Spleen (tissue), 7 donors: ENCODE results near the gene SEC14L1.

Experiments used
- POLR2A ChIP-seq, 3 donors: fragments of 450-650 bp; IDR thresholded peaks; one replicate each; pipeline ENCODE4 v1.5.1; 2017; ENCODE audit warnings: antibody characterized with exemption in 3 of 3, mild to moderate bottlenecking in 1 of 3
- POLR2AphosphoS5 ChIP-seq, 3 donors: sonication (generic); formaldehyde crosslinking; IDR thresholded peaks; one replicate each; pipeline ENCODE4 v1.5.1; 2017; ENCODE audit warnings: antibody characterized with exemption in 3 of 3
- TF ChIP-seq, protein P1 (sequence below), 11 experiments: fragments of 200-600 bp in 7 of 11; fragments of 450-650 bp in 4 of 11; sonication (generic) in 4 of 11; IDR thresholded peaks in 8 of 11; conservative IDR thresholded peaks in 3 of 11; 1 replicate in 7 of 11; 2 replicates in 4 of 11; pipeline versions ENCODE4 v1.4.0 to v1.8.0; 2016 to 2021; ENCODE audit warnings: antibody characterized with exemption in 11 of 11, inconsistent platforms in 4 of 11, mild to moderate bottlenecking in 1 of 11
- donor health status: DM: no; HTN: no; CAD: no; lungs with moderate emphysema.
- donor health status: DM: no; HTN: no; CAD: no.
- donor health status: DM: no; HTN: no; CAD: no.

DNA sequence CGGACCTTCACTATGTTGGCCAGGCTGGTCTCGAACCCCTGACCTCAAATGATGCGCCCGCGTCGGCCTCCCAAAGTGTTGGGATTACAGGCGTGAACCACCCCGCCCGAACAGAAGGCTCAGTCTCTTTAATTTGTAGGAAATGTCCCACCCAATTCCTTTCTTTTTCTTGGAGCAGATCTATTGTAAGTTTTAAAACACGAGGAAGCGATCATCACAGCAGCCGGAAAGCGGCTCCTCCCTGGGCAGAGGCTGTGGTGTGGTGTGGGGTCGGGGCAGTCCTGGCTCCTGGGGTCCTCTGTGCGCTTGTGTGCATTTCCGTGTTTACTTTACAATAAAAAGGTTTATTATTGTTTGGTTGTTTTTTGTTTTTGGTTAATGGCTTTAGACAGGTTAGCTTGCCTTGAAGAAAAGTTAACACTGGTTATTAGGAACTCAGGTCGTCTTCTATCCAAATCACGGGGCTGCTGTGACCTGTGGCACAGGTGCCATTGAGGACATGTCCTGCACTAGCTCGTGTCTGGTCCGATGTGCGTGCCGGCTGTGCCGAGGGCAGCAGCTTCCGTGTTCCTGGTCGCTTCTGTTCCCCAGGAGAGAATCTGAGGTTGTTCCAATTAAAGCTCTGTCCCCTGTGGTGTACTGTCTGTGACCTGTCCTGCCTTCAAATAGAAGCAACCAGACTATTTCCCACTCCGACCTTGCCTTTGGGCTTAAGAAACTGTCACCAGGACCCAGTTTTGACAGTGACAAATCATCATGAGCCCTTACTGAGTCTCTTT is 83.1 kb downstream of the SEC14L1 start:
- TF ChIP-seq POLR2A (IDR thresholded peaks at IDR 0.05) = no peak
- TF ChIP-seq, protein P1, sequence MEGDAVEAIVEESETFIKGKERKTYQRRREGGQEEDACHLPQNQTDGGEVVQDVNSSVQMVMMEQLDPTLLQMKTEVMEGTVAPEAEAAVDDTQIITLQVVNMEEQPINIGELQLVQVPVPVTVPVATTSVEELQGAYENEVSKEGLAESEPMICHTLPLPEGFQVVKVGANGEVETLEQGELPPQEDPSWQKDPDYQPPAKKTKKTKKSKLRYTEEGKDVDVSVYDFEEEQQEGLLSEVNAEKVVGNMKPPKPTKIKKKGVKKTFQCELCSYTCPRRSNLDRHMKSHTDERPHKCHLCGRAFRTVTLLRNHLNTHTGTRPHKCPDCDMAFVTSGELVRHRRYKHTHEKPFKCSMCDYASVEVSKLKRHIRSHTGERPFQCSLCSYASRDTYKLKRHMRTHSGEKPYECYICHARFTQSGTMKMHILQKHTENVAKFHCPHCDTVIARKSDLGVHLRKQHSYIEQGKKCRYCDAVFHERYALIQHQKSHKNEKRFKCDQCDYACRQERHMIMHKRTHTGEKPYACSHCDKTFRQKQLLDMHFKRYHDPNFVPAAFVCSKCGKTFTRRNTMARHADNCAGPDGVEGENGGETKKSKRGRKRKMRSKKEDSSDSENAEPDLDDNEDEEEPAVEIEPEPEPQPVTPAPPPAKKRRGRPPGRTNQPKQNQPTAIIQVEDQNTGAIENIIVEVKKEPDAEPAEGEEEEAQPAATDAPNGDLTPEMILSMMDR (IDR thresholded peaks at IDR 0.05 in 8 of 11, conservative IDR thresholded peaks at IDR 0.05 in 3 of 11) = no peak
- TF ChIP-seq POLR2AphosphoS5 (IDR thresholded peaks at IDR 0.05) = peak in 2 of 3 donors; percentile 44 to 47
